H1 (cell line): ENCODE measurements around the gene HSPB1. TPM values are rescaled to one million over a fixed set of nuclear protein-coding genes. Genes with fewer than 3 reads are reported as not detected.

Source experiments
- CTCF ChIA-PET: fragments of 300-600 bp; sonication (Branson Sonifier 250); formaldehyde crosslinking; loops from one replicate; lab custom pipeline; 2021; ENCODE audit not compliant: partially characterized antibody; lab: Charles Lee
- POLR2A ChIA-PET: fragments of 300-600 bp; sonication (Branson Sonifier 250); formaldehyde crosslinking; loops from one replicate; lab custom pipeline; 2021; ENCODE audit warnings: inconsistent platforms; ENCODE audit not compliant: partially characterized antibody; lab: Charles Lee
- DNase-seq, 2 experiments: peaks; one replicate each; pipeline versions ENCODE4 v3.0.0 to v3.0.0-alpha.2; 2010 to 2022; ENCODE audit warnings: low spot score in 2 of 2, low read depth in 1 of 2, mixed read lengths in 1 of 2
- FAIRE-seq: peaks from 2 replicates; lab custom pipeline; 2011; peaks lifted over from hg19 to GRCh38; lab: Jason Lieb, UNC
- H2AFZ ChIP-seq: 2 replicates; pipeline ENCODE4 v1.8.1; 2012; ENCODE audit warnings: low read length, inconsistent platforms
- H2AK5ac ChIP-seq: 2 replicates; pipeline ENCODE4 v1.6.1; 2013; ENCODE audit warnings: low read depth, low read length
- H2BK120ac ChIP-seq: replicated peaks from 2 replicates; pipeline ENCODE3; 2013; ENCODE audit warnings: low read depth, low read length, inconsistent platforms
- H2BK12ac ChIP-seq: 2 replicates; pipeline ENCODE4 v1.6.1; 2013; ENCODE audit warnings: low read depth, low read length
- H2BK15ac ChIP-seq: 2 replicates; pipeline ENCODE4 v1.6.1; 2013; ENCODE audit warnings: low read length
- H2BK20ac ChIP-seq: 2 replicates; pipeline ENCODE4 v1.6.1; 2013; ENCODE audit warnings: low read length
- H2BK5ac ChIP-seq: 2 replicates; pipeline ENCODE4 v1.6.1; 2013; ENCODE audit warnings: low read depth, low read length
- H3K14ac ChIP-seq: 2 replicates; pipeline ENCODE4 v1.6.1; 2013; ENCODE audit warnings: inconsistent platforms; ENCODE audit not compliant: insufficient read length
- H3K18ac ChIP-seq: 2 replicates; pipeline ENCODE4 v1.6.1; 2013; ENCODE audit warnings: low read length; ENCODE audit errors: extremely low read depth
- H3K23ac ChIP-seq: 2 replicates; pipeline ENCODE4 v1.6.1; 2013; ENCODE audit warnings: inconsistent platforms; ENCODE audit not compliant: insufficient read length
- H3K23me2 ChIP-seq: 2 replicates; pipeline ENCODE4 v1.6.1; 2013; ENCODE audit warnings: low read depth, low read length
- H3K27ac ChIP-seq: 2 replicates; pipeline ENCODE4 v1.6.1; 2011; ENCODE audit warnings: low read depth, low read length, inconsistent platforms
- H3K27me3 ChIP-seq, 4 experiments: replicated peaks in 1 of 4; 1 replicate in 1 of 4; 2 replicates in 3 of 4; pipeline versions ENCODE4 v1.6.1 to v1.8.1; 2011 to 2013; ENCODE audit warnings: low read length in 3 of 4, mild to moderate bottlenecking in 3 of 4, inconsistent platforms in 2 of 4, mixed read lengths in 2 of 4, moderate library complexity in 1 of 4; ENCODE audit not compliant: control insufficient read depth in 3 of 4, insufficient read depth in 3 of 4; ENCODE audit errors: extremely low read depth in 1 of 4
- H3K36me3 ChIP-seq, 4 experiments: 2 replicates each; pipeline versions ENCODE4 v1.6.1 to v1.8.1; 2011 to 2013; ENCODE audit warnings: mild to moderate bottlenecking in 4 of 4, low read length in 3 of 4, moderate library complexity in 2 of 4, control low read depth in 1 of 4, inconsistent platforms in 1 of 4; ENCODE audit not compliant: insufficient read depth in 4 of 4, control insufficient read depth in 2 of 4
- H3K4ac ChIP-seq: replicated peaks from 2 replicates; pipeline ENCODE3; 2013; ENCODE audit warnings: low read length, low read depth, mixed read lengths, inconsistent platforms; ENCODE audit not compliant: insufficient read length
- H3K4me1 ChIP-seq, 4 experiments: replicated peaks in 1 of 4; 1 replicate in 1 of 4; 2 replicates in 3 of 4; pipeline versions ENCODE4 v1.6.1 to v1.8.1; 2011 to 2013; ENCODE audit warnings: low read length in 3 of 4, inconsistent platforms in 2 of 4, mixed read lengths in 1 of 4; ENCODE audit not compliant: insufficient read depth in 4 of 4, control insufficient read depth in 3 of 4
- H3K4me2 ChIP-seq, 2 experiments: 2 replicates each; pipeline versions ENCODE4 v1.6.1 to v1.8.1; 2011 to 2013; ENCODE audit warnings: low read depth in 2 of 2, low read length in 2 of 2, control low read depth in 1 of 2, inconsistent platforms in 1 of 2, mild to moderate bottlenecking in 1 of 2; ENCODE audit not compliant: insufficient read depth in 1 of 2
- H3K4me3 ChIP-seq, 4 experiments: fragments of 200-600, 300-600 bp in 1 of 4; sonication (generic), shearing (Covaris generic), sonication (Bioruptor Twin) in 1 of 4; 2 replicates each; pipeline versions ENCODE4 v1.5.1 to v1.8.1; 2011 to 2016; ENCODE audit warnings: low read length in 4 of 4, low read depth in 3 of 4, control low read depth in 2 of 4, inconsistent platforms in 2 of 4, mild to moderate bottlenecking in 2 of 4, mixed read lengths in 1 of 4, moderate library complexity in 1 of 4; ENCODE audit not compliant: insufficient read depth in 2 of 4; ENCODE audit errors: extremely low read depth in 1 of 4
- H3K56ac ChIP-seq: replicated peaks from 2 replicates; pipeline ENCODE3; 2013; ENCODE audit warnings: low read depth, mild to moderate bottlenecking, mixed read lengths, low read length, inconsistent platforms; ENCODE audit not compliant: insufficient read length
- H3K79me1 ChIP-seq: 2 replicates; pipeline ENCODE4 v1.6.1; 2013; ENCODE audit warnings: low read depth, low read length, control low read depth
- H3K79me2 ChIP-seq, 2 experiments: 2 replicates each; pipeline versions ENCODE4 v1.6.1 to v1.8.1; 2012 to 2013; ENCODE audit warnings: low read length in 2 of 2, mild to moderate bottlenecking in 2 of 2, inconsistent platforms in 1 of 2; ENCODE audit not compliant: insufficient read depth in 2 of 2, control insufficient read depth in 1 of 2
- H3K9ac ChIP-seq, 4 experiments: replicated peaks in 1 of 4; 1 replicate in 1 of 4; 2 replicates in 3 of 4; pipeline versions ENCODE4 v1.6.1 to v1.8.1; 2011 to 2013; ENCODE audit warnings: low read depth in 3 of 4, low read length in 3 of 4, control low read depth in 2 of 4, mild to moderate bottlenecking in 2 of 4, moderate library complexity in 2 of 4, inconsistent platforms in 1 of 4; ENCODE audit errors: extremely low read depth in 1 of 4
- H3K9me3 ChIP-seq, 2 experiments: 2 replicates each; pipeline versions ENCODE4 v1.6.1 to v1.8.1; 2012 to 2013; ENCODE audit warnings: mild to moderate bottlenecking in 2 of 2, moderate library complexity in 2 of 2, control low read depth in 1 of 2, inconsistent platforms in 1 of 2, low read depth in 1 of 2, low read length in 1 of 2, mixed read lengths in 1 of 2; ENCODE audit not compliant: insufficient read depth in 2 of 2
- H4K20me1 ChIP-seq, 2 experiments: replicated peaks in 1 of 2; 2 replicates each; pipeline versions ENCODE3 to v1.8.1; 2011 to 2013; ENCODE audit warnings: inconsistent platforms in 2 of 2, low read length in 2 of 2, mild to moderate bottlenecking in 1 of 2; ENCODE audit not compliant: insufficient read depth in 2 of 2, control insufficient read depth in 1 of 2
- H4K5ac ChIP-seq: 2 replicates; pipeline ENCODE4 v1.6.1; 2013; ENCODE audit warnings: low read length, low read depth, mixed read lengths, inconsistent platforms; ENCODE audit not compliant: insufficient read length
- H4K8ac ChIP-seq: 2 replicates; pipeline ENCODE4 v1.8.0; 2013; ENCODE audit warnings: mild to moderate bottlenecking, moderate library complexity, low read length, inconsistent platforms; ENCODE audit not compliant: insufficient read depth; ENCODE audit errors: extremely low read depth
- H4K91ac ChIP-seq: replicated peaks from 2 replicates; pipeline ENCODE3; 2013; ENCODE audit warnings: low read length, mixed read lengths, inconsistent platforms; ENCODE audit not compliant: insufficient read length
- ATF3 ChIP-seq: IDR thresholded peaks from 2 replicates; pipeline ENCODE4 v1.6.1; 2011; ENCODE audit warnings: low read depth, mild to moderate bottlenecking, low read length; ENCODE audit not compliant: insufficient read depth
- BRCA1 ChIP-seq: IDR thresholded peaks from 2 replicates; pipeline ENCODE4 v1.6.1; 2012; ENCODE audit warnings: low read depth, low read length, improper control_type of control experiment
- JUND ChIP-seq: IDR thresholded peaks from 2 replicates; pipeline ENCODE4 v1.6.1; 2011; ENCODE audit warnings: mild to moderate bottlenecking, improper control_type of control experiment, low read length
- KDM1A ChIP-seq: fragments of 200-600, 300-600 bp; sonication (generic); IDR thresholded peaks from 2 replicates; pipeline ENCODE4 v1.7.1; 2016; ENCODE audit warnings: mild to moderate bottlenecking, low read length, borderline replicate concordance
- PHF8 ChIP-seq: fragments of 200-600 bp; sonication (generic); conservative IDR thresholded peaks from 2 replicates; pipeline ENCODE4 v1.7.1; 2012; ENCODE audit warnings: low read depth, mild to moderate bottlenecking, inconsistent platforms, low read length, moderate library complexity
- RXRA ChIP-seq: IDR thresholded peaks from 2 replicates; pipeline ENCODE4 v1.6.1; 2011; ENCODE audit warnings: low read depth, mild to moderate bottlenecking, low read length, moderate library complexity; ENCODE audit not compliant: insufficient read depth
- SIN3A ChIP-seq, 2 experiments: IDR thresholded peaks in 1 of 2; conservative IDR thresholded peaks in 1 of 2; 2 replicates each; pipeline ENCODE4 v1.6.1; 2011 to 2012; ENCODE audit warnings: low read length in 2 of 2, improper control_type of control experiment in 1 of 2, low read depth in 1 of 2, mild to moderate bottlenecking in 1 of 2
- SP1 ChIP-seq: IDR thresholded peaks from 2 replicates; pipeline ENCODE4 v1.6.1; 2011; ENCODE audit warnings: low read depth, low read length
- TEAD4 ChIP-seq: IDR thresholded peaks from 2 replicates; pipeline ENCODE4 v1.6.1; 2012; ENCODE audit warnings: low read depth, low read length, inconsistent platforms, mixed read lengths
- ZNF274 ChIP-seq: IDR thresholded peaks from 2 replicates; pipeline ENCODE4 v1.7.0; 2012; ENCODE audit warnings: low read length, borderline replicate concordance; ENCODE audit errors: extremely low read depth
- WGBS, 2 experiments: shearing (Covaris generic) in 1 of 2; methylation state at CpG; one replicate each; pipeline versions ENCODE4 v1.1.6 to v1.1.7; 2013 to 2015; ENCODE audit warnings: low lambda C conversion rate in 2 of 2, mixed read lengths in 2 of 2, inconsistent platforms in 1 of 2, low coverage in 1 of 2, missing lambda C conversion rate in 1 of 2; ENCODE audit not compliant: insufficient replicate concordance in 2 of 2, insufficient coverage in 1 of 2, insufficient read length in 1 of 2; ENCODE audit errors: extremely low coverage in 1 of 2, missing lambda C conversion rate in 1 of 2; 5-methylcytosine and 5-hydroxymethylcytosine counted together
- polyA plus RNA-seq, 7 experiments: library from polyadenylated mRNA; depleted of rRNA in 3 of 7; stranded (reverse) in 5 of 7; unstranded in 2 of 7; fragments of >200 nt in 5 of 7; fragments of 200-250 nt in 2 of 7; gene quantifications; 1 replicate in 5 of 7; 2 replicates in 1 of 7; 4 replicates in 1 of 7; pipeline versions ENCODE4 v1.2.1 to v1.2.3, GENCODE V29; 2011 to 2013; ENCODE audit warnings: missing spikeins in 2 of 7, mixed read lengths in 2 of 7
- total RNA-seq: library from RNA; stranded (reverse); fragmentation: NEBNext Ultra II Directional; extraction: Animal tissue kit (Norgen Biotek cat#: 25700); gene quantifications from 2 replicates; pipeline ENCODE4 v1.2.1, GENCODE V29; 2021

The HSPB1 gene
- total and polyA plus RNA-seq, 2 of the 8 experiments (the other 6 are each of a cell fraction or from before 2014, with no cell fraction given): 165 to 254 TPM

GRCh38 chr7:76259124-76260093 lies 43.1 kb upstream of the HSPB1 start:
- peak overlapping the region; percentile 47; the same call in 1 of the 2 replicates for H3K27ac ChIP-seq
- ChIA-PET CTCF (interaction anchor here (0.6 to 1.0 kb wide), 2 partner anchors 81 to 197 kb away, joined by 3 to 6 read pairs; no protein-coding TSS in a partner anchor), POLR2A (interaction anchor here (0.7 to 1.0 kb wide), 3 partner anchors 27 to 57 kb away, joined by 3 to 4 read pairs (median 3); no protein-coding TSS in a partner anchor)
- H3K23ac ChIP-seq: no peak overlapping the region
- peak overlapping the region; percentile 78 for H3K4ac ChIP-seq
- no peak overlapping the region for H2AFZ ChIP-seq
- no peaks in the 10 kb centered on the region for H3K79me2 ChIP-seq
- H3K4me3 ChIP-seq: peak overlapping the region; percentile 47 to 75 (median 60)
- no peaks in the 10 kb centered on the region for H4K20me1 ChIP-seq
- H3K14ac ChIP-seq: no peak overlapping the region
- H4K91ac ChIP-seq: no peak overlapping the region
- no peaks in the 10 kb centered on the region; the same call in 1 of the 2 replicates for H3K79me1 ChIP-seq
- H3K23me2 ChIP-seq: peaks cover 4% of the 10 kb centered on the region; the same call in 1 of the 2 replicates
- no peak overlapping the region for H2BK20ac ChIP-seq
- H2BK5ac ChIP-seq: peak overlapping the region; percentile 44; the same call in 1 of the 2 replicates
- no peak for FAIRE-seq
- H4K5ac ChIP-seq: peak overlapping the region; percentile 58
- peak overlapping the region; percentile 64 to 81 (median 74) for H3K9ac ChIP-seq
- no peak overlapping the region for H2BK120ac ChIP-seq
- H2AK5ac ChIP-seq: no peak overlapping the region
- no peak for DNase-seq
- no peak overlapping the region for H2BK12ac ChIP-seq
- no peaks in the 10 kb centered on the region for H3K9me3 ChIP-seq
- 0 out of 2 replicates have a peak overlapping the region, but pooled peaks have one; percentile 46 for H2BK15ac ChIP-seq
- peak overlapping the region; percentile 78 to 88 for H3K4me2 ChIP-seq
- no peaks in the 10 kb centered on the region for H3K27me3 ChIP-seq
- H3K18ac ChIP-seq: peak overlapping the region; percentile 60; the same call in 1 of the 2 replicates
- H3K56ac ChIP-seq: peak overlapping the region; percentile 42
- H3K36me3 ChIP-seq: peaks cover 0 to 3% (median 0%) of the 10 kb centered on the region in 4 experiments; a peak in 2 of 8 replicates
- WGBS, 2 experiments: 26% methylated on average over 27 of the region's 50 CpGs; no CpG with 5 or more reads in 1 of the 2 experiments
- H4K8ac ChIP-seq: peak overlapping the region; percentile 88
- peaks cover 3 to 29% (median 17%) of the 10 kb centered on the region in 4 experiments for H3K4me1 ChIP-seq
- TF ChIP-seq BRCA1 (no peak), KDM1A (peak; percentile 79), PHF8 (peak; percentile 43), TEAD4 (peak; percentile 77), SP1 (no peak), SIN3A (conservative IDR thresholded peaks at IDR 0.05 in 1 of 2, IDR thresholded peaks at IDR 0.05 in 1 of 2; ENCODE audit: low read depth in 1 of 2, low read length in 2 of 2) (no peak), RXRA (no peak), ZNF274 (no peak), ATF3 (no peak), JUND (no peak)
